GM12874 (cell line): ENCODE data around the gene STAT6.
A peak's percentile ranks its signal among the peaks of the same experiment; 100 is the strongest.

Experiments used
- CTCF ChIP-seq: IDR thresholded peaks from 2 replicates; pipeline ENCODE4 v1.5.1; 2011; ENCODE audit warnings: low read depth, mild to moderate bottlenecking, control low read depth, low read length, moderate library complexity; ENCODE audit not compliant: insufficient read depth

Gene STAT6

GRCh38 chr12:57085999-57086492 is 25.1 kb downstream of the STAT6 start:
- TF ChIP-seq CTCF, result no peak

GRCh38 chr12:57080855-57081254 is 30.3 kb downstream of the STAT6 start:
- no peak for TF ChIP-seq CTCF

GRCh38 chr12:57079821-57080220 is 31.3 kb downstream of the STAT6 start:
- TF ChIP-seq CTCF, result no peak

- TF ChIP-seq CTCF, result no peak
Observed at GRCh38 chr12:57078519-57079404, 32.4 kb downstream of the STAT6 start, which contains the start of gene NEMP1. Gene NEMP1 (minus strand): TSS chr12:57078791. CDS start chr12:57078745, 46 bp downstream.

- no peak for TF ChIP-seq CTCF
Observed at GRCh38 chr12:57072661-57073060, 38.5 kb downstream of the STAT6 start.

- peak; percentile 79 for TF ChIP-seq CTCF
Observed at GRCh38 chr12:57069523-57069922, 41.6 kb downstream of the STAT6 start.

- no peak for TF ChIP-seq CTCF
Observed at GRCh38 chr12:57066245-57066644, 44.9 kb downstream of the STAT6 start.
